IMR-90 (cell line): ENCODE data around the gene CLIC3. TPM values are rescaled to one million over a fixed set of nuclear protein-coding genes. Genes with fewer than 3 reads are reported as not detected.
A peak's percentile ranks its signal among the peaks of the same experiment; 100 is the strongest.

Source experiments
- ATAC-seq: fragments of 200-7000 bp; cut with Tn5 transposase; 2 replicates; pipeline ENCODE4 v1.9.1; 2020; ENCODE audit warnings: low read depth, mild to moderate bottlenecking, moderate library complexity
- BruUV-seq: library from RNA; stranded (reverse); fragments of 400-500 nt; replicated peaks from 2 replicates; lab custom pipeline; 2021; lab: Mats Ljungman, UMichigan
- CTCF ChIA-PET: fragments of 300-600 bp; formaldehyde crosslinking; extraction: SDS; loops from one replicate; lab custom pipeline; 2021; ENCODE audit warnings: antibody characterized with exemption; lab: Yijun Ruan, JAX
- POLR2A ChIA-PET: fragments of 300-600 bp; sonication (Branson Sonifier 250); formaldehyde crosslinking; loops from one replicate; lab custom pipeline; 2022; ENCODE audit warnings: antibody characterized with exemption; ENCODE audit not compliant: unreplicated experiment; lab: Charles Lee
- DNase-seq: peaks from one replicate; pipeline ENCODE4 v3.0.0; 2013
- H2AFZ ChIP-seq: replicated peaks from 2 replicates; pipeline ENCODE3; 2013; ENCODE audit warnings: low read length, mild to moderate bottlenecking; ENCODE audit not compliant: poor library complexity
- H2AK5ac ChIP-seq: 2 replicates; pipeline ENCODE4 v1.6.1; 2013; ENCODE audit warnings: low read depth, low read length, inconsistent platforms
- H2AK9ac ChIP-seq: replicated peaks from 2 replicates; pipeline ENCODE3; 2013; ENCODE audit warnings: mild to moderate bottlenecking, low read depth, low read length, moderate library complexity; ENCODE audit not compliant: poor library complexity
- H2BK120ac ChIP-seq: 2 replicates; pipeline ENCODE4 v1.6.1; 2013; ENCODE audit warnings: low read depth, low read length, inconsistent platforms
- H2BK15ac ChIP-seq: 3 replicates; pipeline ENCODE4 v1.6.1; 2013; ENCODE audit warnings: low read depth, low read length, inconsistent platforms
- H2BK20ac ChIP-seq: 2 replicates; pipeline ENCODE4 v1.6.1; 2013; ENCODE audit warnings: low read depth, mild to moderate bottlenecking, inconsistent platforms, low read length, moderate library complexity
- H2BK5ac ChIP-seq: 2 replicates; pipeline ENCODE4 v1.6.1; 2013; ENCODE audit warnings: mild to moderate bottlenecking, low read depth, low read length, inconsistent platforms; ENCODE audit not compliant: poor library complexity, severe bottlenecking
- H3K14ac ChIP-seq: replicated peaks from 2 replicates; pipeline ENCODE4 v1.6.1; 2013; ENCODE audit warnings: low read depth, low read length, inconsistent platforms
- H3K18ac ChIP-seq: 2 replicates; pipeline ENCODE4 v1.6.1; 2013; ENCODE audit warnings: low read depth, low read length, control low read depth
- H3K23ac ChIP-seq: 2 replicates; pipeline ENCODE4 v1.6.1; 2013; ENCODE audit warnings: low read depth, low read length, inconsistent platforms
- H3K27ac ChIP-seq: 2 replicates; pipeline ENCODE4 v1.5.1; 2013; ENCODE audit warnings: mild to moderate bottlenecking, control low read depth, low read length; ENCODE audit not compliant: insufficient read depth
- H3K27me3 ChIP-seq: 2 replicates; pipeline ENCODE4 v1.6.1; 2013; ENCODE audit warnings: low read length; ENCODE audit not compliant: control insufficient read depth, insufficient read depth
- H3K36me3 ChIP-seq: 2 replicates; pipeline ENCODE4 v1.6.1; 2013; ENCODE audit warnings: low read length, mixed read lengths; ENCODE audit not compliant: control insufficient read depth, insufficient read depth
- H3K4ac ChIP-seq: 2 replicates; pipeline ENCODE4 v1.6.1; 2013; ENCODE audit warnings: low read depth, low read length, inconsistent platforms
- H3K4me1 ChIP-seq: 2 replicates; pipeline ENCODE4 v1.6.1; 2013; ENCODE audit warnings: low read length, mixed read lengths; ENCODE audit not compliant: control insufficient read depth, insufficient read depth
- H3K4me2 ChIP-seq: 2 replicates; pipeline ENCODE4 v1.6.1; 2013; ENCODE audit warnings: low read depth, mild to moderate bottlenecking, control low read depth, low read length, moderate library complexity
- H3K4me3 ChIP-seq: 2 replicates; pipeline ENCODE4 v1.5.1; 2013; ENCODE audit warnings: low read depth, mild to moderate bottlenecking, control low read depth, low read length, moderate library complexity; ENCODE audit not compliant: insufficient read depth
- H3K56ac ChIP-seq: 2 replicates; pipeline ENCODE4 v1.6.1; 2013; ENCODE audit warnings: low read length, inconsistent platforms; ENCODE audit not compliant: insufficient read depth; ENCODE audit errors: extremely low read depth
- H3K79me1 ChIP-seq, 2 experiments: 2 replicates each; pipeline ENCODE4 v1.6.1; 2013; ENCODE audit warnings: low read length in 2 of 2, inconsistent platforms in 1 of 2, low read depth in 1 of 2
- H3K9ac ChIP-seq: 2 replicates; pipeline ENCODE4 v1.6.1; 2013; ENCODE audit warnings: low read depth, low read length, control low read depth
- H3K9me1 ChIP-seq: 2 replicates; pipeline ENCODE4 v1.6.1; 2013; ENCODE audit warnings: low read length, inconsistent platforms; ENCODE audit not compliant: insufficient read depth
- H3K9me3 ChIP-seq: 2 replicates; pipeline ENCODE4 v1.6.1; 2013; ENCODE audit warnings: low read length; ENCODE audit not compliant: control insufficient read depth, insufficient read depth
- H4K20me1 ChIP-seq: 2 replicates; pipeline ENCODE4 v1.6.1; 2013; ENCODE audit warnings: low read length, inconsistent platforms; ENCODE audit not compliant: insufficient read depth
- H4K5ac ChIP-seq: 2 replicates; pipeline ENCODE4 v1.6.1; 2013; ENCODE audit warnings: mild to moderate bottlenecking, low read depth, low read length, control low read depth
- H4K8ac ChIP-seq, 2 experiments: 2 replicates each; pipeline ENCODE4 v1.6.1; 2013; ENCODE audit warnings: low read depth in 2 of 2, low read length in 2 of 2, control low read depth in 1 of 2, inconsistent platforms in 1 of 2
- H4K91ac ChIP-seq: 2 replicates; pipeline ENCODE4 v1.6.1; 2013; ENCODE audit warnings: low read depth, low read length, inconsistent platforms; ENCODE audit not compliant: insufficient read depth
- BHLHE40 ChIP-seq: fragments of 150-350 bp; IDR thresholded peaks from 2 replicates; pipeline ENCODE4 v1.6.1; 2016; ENCODE audit warnings: mild to moderate bottlenecking, low read depth, low read length
- CHD1 ChIP-seq: IDR thresholded peaks from 2 replicates; pipeline ENCODE4 v1.6.1; 2012; ENCODE audit warnings: low read depth, low read length, improper control_type of control experiment
- FOS ChIP-seq: fragments of 150-350 bp; IDR thresholded peaks from 2 replicates; pipeline ENCODE4 v1.6.1; 2016; ENCODE audit warnings: low read depth, low read length
- MAZ ChIP-seq: IDR thresholded peaks from 2 replicates; pipeline ENCODE4 v1.6.1; 2012; ENCODE audit warnings: low read depth, mild to moderate bottlenecking, low read length, improper control_type of control experiment, moderate library complexity, borderline replicate concordance
- MXI1 ChIP-seq: IDR thresholded peaks from 2 replicates; pipeline ENCODE4 v1.6.1; 2012; ENCODE audit warnings: low read depth, mild to moderate bottlenecking, low read length, moderate library complexity, borderline replicate concordance
- NFE2L2 ChIP-seq: fragments of 150-350 bp; IDR thresholded peaks from 2 replicates; pipeline ENCODE4 v1.6.1; 2016; ENCODE audit warnings: low read depth, mild to moderate bottlenecking, low read length
- POLR2A ChIP-seq: IDR thresholded peaks from 2 replicates; pipeline ENCODE4 v1.6.1; 2012; ENCODE audit warnings: mild to moderate bottlenecking, low read depth, low read length
- RCOR1 ChIP-seq: IDR thresholded peaks from 2 replicates; pipeline ENCODE4 v1.6.1; 2012; ENCODE audit warnings: mild to moderate bottlenecking, low read length, improper control_type of control experiment; ENCODE audit not compliant: insufficient replicate concordance
- RFX5 ChIP-seq: IDR thresholded peaks from 2 replicates; pipeline ENCODE4 v1.8.0; 2012; ENCODE audit warnings: low read depth, mild to moderate bottlenecking, low read length, moderate library complexity
- WGBS, 2 experiments: methylation state at CpG; one replicate each; pipeline versions ENCODE4 v1.1.5 to v1.1.7; 2013; ENCODE audit warnings: missing lambda C conversion rate in 2 of 2; ENCODE audit not compliant: insufficient read length in 1 of 2; ENCODE audit errors: extremely low coverage in 2 of 2; 5-methylcytosine and 5-hydroxymethylcytosine counted together
- dilution Hi-C: fragments of 300-500 bp; cut with HindIII; formaldehyde crosslinking; loops from one replicate; pipeline ENCODE4 v1.14.3; 2018; ENCODE audit warnings: low sequenced_read_pairs; ENCODE audit not compliant: unreplicated experiment
- in situ Hi-C: fragments of 300-500 bp; cut with MboI; formaldehyde crosslinking; loops from 3 replicates; pipeline ENCODE4 v1.14.3; 2019; ENCODE audit warnings: low sequenced_read_pairs, inconsistent platforms, mixed read lengths
- intact Hi-C: fragments of 100-400 bp; cut with micrococcal nuclease; formaldehyde crosslinking; loops from 2 replicates; pipeline ENCODE4 v1.10.0; 2022
- polyA plus RNA-seq, 3 experiments: library from polyadenylated mRNA; depleted of rRNA; stranded (reverse); fragments of >200 nt; gene quantifications; 2 replicates each; pipeline ENCODE4 v1.2.3, GENCODE V29; 2012; ENCODE audit warnings: low replicate concordance in 1 of 3
- total RNA-seq: library from RNA; depleted of rRNA; stranded (reverse); fragments of >200 nt; gene quantifications from 2 replicates; pipeline ENCODE4 v1.2.3, GENCODE V29; 2012
- TF ChIP-seq, protein P1 (sequence below): fragments of 150-350 bp; IDR thresholded peaks from 2 replicates; pipeline ENCODE4 v1.6.1; 2016; ENCODE audit warnings: low read depth, mild to moderate bottlenecking, low read length, moderate library complexity, borderline replicate concordance
- TF ChIP-seq, protein P2 (sequence below): conservative IDR thresholded peaks from 2 replicates; pipeline ENCODE4 v1.5.1; 2012; ENCODE audit warnings: mild to moderate bottlenecking, low read depth, low read length, improper control_type of control experiment

The CLIC3 gene
- total and polyA plus RNA-seq, 2 of the 4 experiments (the other 2 are of a cell fraction) = 0.18 to 1.7 TPM

DNA sequence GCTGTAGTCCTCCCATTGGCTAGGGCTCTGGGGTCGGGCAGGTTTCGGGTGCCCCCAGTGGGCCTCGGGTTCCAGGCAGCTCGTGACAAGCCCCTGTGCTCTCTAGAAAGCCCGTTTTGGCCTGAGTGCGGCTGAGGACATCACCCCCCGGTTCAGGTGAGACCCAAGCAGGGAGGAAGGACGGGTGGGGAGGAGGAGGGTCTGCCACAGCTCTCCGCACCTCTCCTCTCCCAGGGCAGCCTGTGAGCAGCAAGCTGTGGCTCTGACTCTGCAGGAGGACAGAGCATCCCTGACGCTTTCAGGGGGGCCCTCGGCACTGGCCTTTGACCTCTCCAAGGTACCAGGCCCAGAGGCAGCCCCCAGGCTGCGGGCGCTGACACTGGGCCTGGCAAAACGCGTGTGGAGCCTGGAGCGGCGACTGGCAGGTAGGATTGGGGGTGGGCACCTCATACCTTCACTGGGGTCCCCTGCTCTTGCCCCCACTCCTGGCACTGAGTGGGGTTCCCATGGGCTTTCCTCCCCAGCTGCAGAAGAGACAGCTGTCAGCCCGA is 3.5 kb downstream of the CLIC3 start:
- Histone ChIP-seq H3K14ac (peak overlapping the region; percentile 66), H3K4ac (peak overlapping the region; percentile 77), H2BK15ac (no peak overlapping the region), H3K4me3 (peak overlapping the region; percentile 51), H3K79me1 (peaks cover 6 to 16% of the 10 kb centered on the region in 2 experiments; a peak in 3 of 4 replicates), H3K9me3 (peaks cover 6% of the 10 kb centered on the region), H2BK120ac (0 out of 2 replicates have a peak overlapping the region, but pooled peaks have one; percentile 30), H4K20me1 (no peaks in the 10 kb centered on the region; the same call in 1 of the 2 replicates), H4K91ac (peak overlapping the region; percentile 26; the same call in 1 of the 2 replicates), H4K5ac (no peak overlapping the region), H2AK9ac (peak overlapping the region; percentile 95), H3K23ac (peak overlapping the region; percentile 7), H3K18ac (no peak overlapping the region), H3K9me1 (peaks cover 3% of the 10 kb centered on the region; the same call in 1 of the 2 replicates), H3K9ac (peak overlapping the region; percentile 46), H2BK5ac (no peak overlapping the region), H2AFZ (peak overlapping the region; percentile 93), H3K36me3 (peaks cover 5% of the 10 kb centered on the region; the same call in 1 of the 2 replicates), H3K27me3 (peaks cover 10% of the 10 kb centered on the region), H3K4me2 (peak overlapping the region; percentile 66), H3K56ac (no peak overlapping the region), H3K4me1 (peaks cover 18% of the 10 kb centered on the region), H3K27ac (peak overlapping the region; percentile 67; the same call in 1 of the 2 replicates), H2BK20ac (no peak overlapping the region), H4K8ac (peak overlapping the region in 1 of 2 experiments; percentile 88; a peak in 3 of 4 replicates), H2AK5ac (peak overlapping the region; percentile 93)
- DNase-seq (no peak), ATAC-seq (no peak)
- WGBS, 2 experiments = no CpG with 5 or more reads among the region's 18 CpGs
- ChIA-PET POLR2A (no interaction called here), CTCF (interaction anchor here (1.6 kb wide), 1 partner anchor 36 kb away, joined by 7 read pairs; no protein-coding TSS in a partner anchor)
- no TSS peak for BruUV-seq
- TF ChIP-seq MXI1 = no peak
- no peak for TF ChIP-seq RFX5
- TF ChIP-seq RCOR1 = no peak
- TF ChIP-seq MAZ = no peak
- TF ChIP-seq, protein P1, sequence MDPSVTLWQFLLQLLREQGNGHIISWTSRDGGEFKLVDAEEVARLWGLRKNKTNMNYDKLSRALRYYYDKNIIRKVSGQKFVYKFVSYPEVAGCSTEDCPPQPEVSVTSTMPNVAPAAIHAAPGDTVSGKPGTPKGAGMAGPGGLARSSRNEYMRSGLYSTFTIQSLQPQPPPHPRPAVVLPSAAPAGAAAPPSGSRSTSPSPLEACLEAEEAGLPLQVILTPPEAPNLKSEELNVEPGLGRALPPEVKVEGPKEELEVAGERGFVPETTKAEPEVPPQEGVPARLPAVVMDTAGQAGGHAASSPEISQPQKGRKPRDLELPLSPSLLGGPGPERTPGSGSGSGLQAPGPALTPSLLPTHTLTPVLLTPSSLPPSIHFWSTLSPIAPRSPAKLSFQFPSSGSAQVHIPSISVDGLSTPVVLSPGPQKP = no peak
- no peak for TF ChIP-seq FOS
- no peak for TF ChIP-seq POLR2A
- TF ChIP-seq BHLHE40 = no peak
- TF ChIP-seq, protein P2, sequence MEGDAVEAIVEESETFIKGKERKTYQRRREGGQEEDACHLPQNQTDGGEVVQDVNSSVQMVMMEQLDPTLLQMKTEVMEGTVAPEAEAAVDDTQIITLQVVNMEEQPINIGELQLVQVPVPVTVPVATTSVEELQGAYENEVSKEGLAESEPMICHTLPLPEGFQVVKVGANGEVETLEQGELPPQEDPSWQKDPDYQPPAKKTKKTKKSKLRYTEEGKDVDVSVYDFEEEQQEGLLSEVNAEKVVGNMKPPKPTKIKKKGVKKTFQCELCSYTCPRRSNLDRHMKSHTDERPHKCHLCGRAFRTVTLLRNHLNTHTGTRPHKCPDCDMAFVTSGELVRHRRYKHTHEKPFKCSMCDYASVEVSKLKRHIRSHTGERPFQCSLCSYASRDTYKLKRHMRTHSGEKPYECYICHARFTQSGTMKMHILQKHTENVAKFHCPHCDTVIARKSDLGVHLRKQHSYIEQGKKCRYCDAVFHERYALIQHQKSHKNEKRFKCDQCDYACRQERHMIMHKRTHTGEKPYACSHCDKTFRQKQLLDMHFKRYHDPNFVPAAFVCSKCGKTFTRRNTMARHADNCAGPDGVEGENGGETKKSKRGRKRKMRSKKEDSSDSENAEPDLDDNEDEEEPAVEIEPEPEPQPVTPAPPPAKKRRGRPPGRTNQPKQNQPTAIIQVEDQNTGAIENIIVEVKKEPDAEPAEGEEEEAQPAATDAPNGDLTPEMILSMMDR = no peak
- no peak for TF ChIP-seq CHD1
- TF ChIP-seq NFE2L2 = no peak
- in situ Hi-C loops = no loop called here
- intact Hi-C loops = no loop called here
- dilution Hi-C loops = no loop called here
